Transverse colon (tissue), 4 donors: ENCODE results near the gene MPPED1. TPM values are rescaled to one million over a fixed set of nuclear protein-coding genes. Genes with fewer than 3 reads are reported as not detected.

Experiments
- DNase-seq: peaks from one replicate; pipeline ENCODE4 v3.0.0-alpha.2; 2019
- H3K27ac ChIP-seq, 4 donors: fragments of 200-600 bp; sonication (generic); 2 replicates each; pipeline ENCODE4 v1.5.1; 2016 to 2018; ENCODE audit warnings: inconsistent platforms in 4 of 4
- H3K27me3 ChIP-seq: fragments of 200-600 bp; sonication (generic); 2 replicates; pipeline ENCODE4 v1.5.1; 2017; ENCODE audit warnings: inconsistent platforms
- H3K36me3 ChIP-seq, 4 donors: fragments of 200-600 bp; sonication (generic); 2 replicates each; pipeline ENCODE4 v1.5.1; 2017 to 2019; ENCODE audit warnings: inconsistent platforms in 4 of 4
- H3K4me1 ChIP-seq, 4 donors: fragments of 200-600 bp; sonication (generic); 2 replicates each; pipeline ENCODE4 v1.5.1; 2017 to 2020; ENCODE audit warnings: inconsistent platforms in 4 of 4
- H3K4me3 ChIP-seq, 4 donors: fragments of 200-600 bp; sonication (generic); 1 replicate in 1 of 4; 2 replicates in 3 of 4; pipeline versions ENCODE4 v1.5.1 to v1.6.1; 2017 to 2019; ENCODE audit warnings: inconsistent platforms in 4 of 4
- H3K9me3 ChIP-seq, 2 donors: fragments of 200-600 bp; sonication (generic); 2 replicates each; pipeline ENCODE4 v1.5.1; 2017 to 2019; ENCODE audit warnings: inconsistent platforms in 2 of 2
- EP300 ChIP-seq: sonication (generic); formaldehyde crosslinking; IDR thresholded peaks from one replicate; pipeline ENCODE4 v1.6.1; 2017; ENCODE audit warnings: antibody characterized with exemption, low read depth
- POLR2A ChIP-seq: fragments of 450-650 bp; IDR thresholded peaks from one replicate; pipeline ENCODE4 v1.6.1; 2016; ENCODE audit warnings: antibody characterized with exemption, mild to moderate bottlenecking, moderate library complexity
- POLR2AphosphoS5 ChIP-seq, 3 donors: sonication (generic); formaldehyde crosslinking; IDR thresholded peaks; one replicate each; pipeline ENCODE4 v1.6.1; 2016; ENCODE audit warnings: antibody characterized with exemption in 3 of 3
- WGBS, 2 donors: methylation state at CpG; one replicate each; pipeline ENCODE4 v1.1.5; 2018; ENCODE audit warnings: low coverage in 1 of 2; 5-methylcytosine and 5-hydroxymethylcytosine counted together
- in situ Hi-C, 4 donors: fragments of 200-750 bp; cut with MboI; loops; one replicate each; pipeline versions ENCODE4 v1.15.0 to v1.15.1; 2017; ENCODE audit warnings: low sequenced_read_pairs in 3 of 4, low pct_ligation_motif_present in 1 of 4, low pct_unique_long_range_greater_than_20kb in 1 of 4
- intact Hi-C: fragments of 100-400 bp; cut with DNase I; formaldehyde crosslinking; loops from one replicate; pipeline ENCODE4 v1.15.1; 2023; ENCODE audit warnings: low total_unique reads
- total RNA-seq, 4 donors: library from RNA; depleted of rRNA; stranded (reverse); fragments of >200 nt; gene quantifications; one replicate each; pipeline ENCODE4 v1.1.0, GENCODE V29; 2016
- TF ChIP-seq, protein P1 (sequence below), 5 experiments: fragments of 200-600 bp in 3 of 5; fragments of 450-650 bp in 2 of 5; sonication (generic) in 3 of 5; IDR thresholded peaks; 1 replicate in 2 of 5; 2 replicates in 3 of 5; pipeline ENCODE4 v1.5.1; 2016 to 2017; ENCODE audit warnings: antibody characterized with exemption in 5 of 5, inconsistent platforms in 3 of 5, mild to moderate bottlenecking in 2 of 5, moderate library complexity in 1 of 5

The MPPED1 gene
- total RNA-seq, 4 donors from 2014 or later, result not detected

DNA sequence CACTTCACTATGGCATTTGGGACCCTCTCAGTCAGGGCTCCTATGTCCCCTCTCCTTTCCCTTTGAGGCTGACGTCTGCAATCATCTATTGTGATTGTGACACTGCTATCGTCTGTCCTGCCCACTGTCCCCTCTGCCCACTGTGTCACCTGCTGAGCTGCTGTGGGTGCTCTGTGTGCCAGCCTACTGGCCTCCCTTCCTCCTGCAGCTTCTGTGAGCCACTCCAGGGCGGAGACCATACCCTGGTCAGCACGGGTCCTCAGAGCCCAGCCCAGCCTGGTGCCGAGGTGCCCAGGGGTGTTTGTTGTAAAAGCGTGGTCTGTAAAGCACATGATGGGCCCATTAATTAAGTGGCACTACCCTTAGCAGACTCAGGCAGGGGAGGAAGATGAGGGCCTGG, 29.4 kb downstream of the MPPED1 start:
- Histone ChIP-seq H3K4me1 (no peaks in the 10 kb centered on the region), H3K27ac (no peak overlapping the region), H3K9me3 (no peaks in the 10 kb centered on the region), H3K36me3 (no peaks in the 10 kb centered on the region), H3K4me3 (no peak overlapping the region), H3K27me3 (peaks cover 6% of the 10 kb centered on the region)
- WGBS, 2 donors, result 65 to 85% methylated on average over 2 to 6 of the region's 6 CpGs
- DNase-seq, result no peak
- in situ Hi-C loops, result no loop called here
- TF ChIP-seq, protein P1, sequence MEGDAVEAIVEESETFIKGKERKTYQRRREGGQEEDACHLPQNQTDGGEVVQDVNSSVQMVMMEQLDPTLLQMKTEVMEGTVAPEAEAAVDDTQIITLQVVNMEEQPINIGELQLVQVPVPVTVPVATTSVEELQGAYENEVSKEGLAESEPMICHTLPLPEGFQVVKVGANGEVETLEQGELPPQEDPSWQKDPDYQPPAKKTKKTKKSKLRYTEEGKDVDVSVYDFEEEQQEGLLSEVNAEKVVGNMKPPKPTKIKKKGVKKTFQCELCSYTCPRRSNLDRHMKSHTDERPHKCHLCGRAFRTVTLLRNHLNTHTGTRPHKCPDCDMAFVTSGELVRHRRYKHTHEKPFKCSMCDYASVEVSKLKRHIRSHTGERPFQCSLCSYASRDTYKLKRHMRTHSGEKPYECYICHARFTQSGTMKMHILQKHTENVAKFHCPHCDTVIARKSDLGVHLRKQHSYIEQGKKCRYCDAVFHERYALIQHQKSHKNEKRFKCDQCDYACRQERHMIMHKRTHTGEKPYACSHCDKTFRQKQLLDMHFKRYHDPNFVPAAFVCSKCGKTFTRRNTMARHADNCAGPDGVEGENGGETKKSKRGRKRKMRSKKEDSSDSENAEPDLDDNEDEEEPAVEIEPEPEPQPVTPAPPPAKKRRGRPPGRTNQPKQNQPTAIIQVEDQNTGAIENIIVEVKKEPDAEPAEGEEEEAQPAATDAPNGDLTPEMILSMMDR (IDR thresholded peaks at IDR 0.05), result no peak
- TF ChIP-seq POLR2A, result no peak
- intact Hi-C loops, result no loop called here

DNA sequence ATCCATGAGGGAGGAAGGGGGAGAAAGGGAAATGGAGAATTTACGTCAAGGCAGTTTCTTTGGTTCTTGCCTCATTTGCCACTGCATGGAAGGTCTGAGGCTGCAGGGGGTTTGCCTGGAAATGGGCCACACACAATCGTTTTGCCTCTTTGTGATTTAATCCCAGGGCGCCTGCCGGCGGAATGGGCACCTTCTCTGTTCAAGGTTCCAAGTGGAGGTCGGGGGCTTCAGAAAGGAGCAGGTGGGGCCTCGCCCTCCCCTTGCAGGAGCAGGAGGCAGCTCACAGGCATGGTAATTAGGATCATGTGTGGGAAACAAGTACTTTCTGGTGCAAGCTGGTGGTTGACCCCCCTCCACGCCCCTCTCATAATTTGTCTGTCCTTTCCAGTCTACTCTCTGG, 29.9 kb downstream of the MPPED1 start:
- DNase-seq, result no peak
- intact Hi-C loops, result no loop called here
- H3K4me1 ChIP-seq, result no peaks in the 10 kb centered on the region
- no peak overlapping the region for H3K4me3 ChIP-seq
- H3K9me3 ChIP-seq, result no peaks in the 10 kb centered on the region
- TF ChIP-seq, protein P1 (IDR thresholded peaks at IDR 0.05), result no peak
- TF ChIP-seq POLR2AphosphoS5 (IDR thresholded peaks at IDR 0.05) (no peak), POLR2A (no peak), EP300 (no peak)
- H3K36me3 ChIP-seq, result no peaks in the 10 kb centered on the region
- 45 to 49% methylated on average over 5 to 8 of the region's 8 CpGs for WGBS, 2 donors
- no peak overlapping the region for H3K27ac ChIP-seq
- peaks cover under 1% of the 10 kb centered on the region for H3K27me3 ChIP-seq
- in situ Hi-C loops, result no loop called here

- no peak overlapping the region for H3K27ac ChIP-seq
- in situ Hi-C loops, result no loop called here
- WGBS, 2 donors, result 76% methylated on average over 16 of the region's 16 CpGs; no CpG with 5 or more reads in 1 of the 2 donors
- no peaks in the 10 kb centered on the region for H3K4me1 ChIP-seq
- H3K36me3 ChIP-seq, result no peaks in the 10 kb centered on the region
- no peaks in the 10 kb centered on the region for H3K27me3 ChIP-seq
- H3K4me3 ChIP-seq, result no peak overlapping the region
- intact Hi-C loops, result no loop called here
- DNase-seq, result no peak
- TF ChIP-seq POLR2AphosphoS5 (IDR thresholded peaks at IDR 0.05), result no peak
- no peak for TF ChIP-seq POLR2A
- no peak for TF ChIP-seq EP300
- TF ChIP-seq, protein P1 (IDR thresholded peaks at IDR 0.05), result no peak
- H3K9me3 ChIP-seq, result no peaks in the 10 kb centered on the region
These were observed 30.8 kb downstream of the MPPED1 start for GRCh38 chr22:43442386-43443151.

- H3K4me3 ChIP-seq, result no peak overlapping the region
- no peaks in the 10 kb centered on the region for H3K27me3 ChIP-seq
- intact Hi-C loops, result no loop called here
- 33 to 55% methylated on average over 1 to 6 of the region's 6 CpGs for WGBS, 2 donors
- no peaks in the 10 kb centered on the region for H3K36me3 ChIP-seq
- H3K9me3 ChIP-seq, result no peaks in the 10 kb centered on the region
- no peak for DNase-seq
- in situ Hi-C loops, result no loop called here
- H3K4me1 ChIP-seq, result no peaks in the 10 kb centered on the region
- TF ChIP-seq POLR2A (no peak), EP300 (no peak), POLR2AphosphoS5 (IDR thresholded peaks at IDR 0.05) (no peak)
- TF ChIP-seq, protein P1 (IDR thresholded peaks at IDR 0.05), result no peak
- no peak overlapping the region for H3K27ac ChIP-seq
These were observed 31.3 kb downstream of the MPPED1 start for GRCh38 chr22:43443152-43443471.
